Measurements from ENCODE around the gene MRTFA. TPM values are rescaled to one million over a fixed set of nuclear protein-coding genes. Genes with fewer than 3 reads are reported as not detected.
"Not testable (repeated sequence)": the region's sequence is repeated elsewhere in the genome, so short reads cannot be mapped to it uniquely, and the experiment has no call there.

MRTFA gene
- total RNA-seq, 1 donor from 2014 or later: 11.3 TPM

DNA sequence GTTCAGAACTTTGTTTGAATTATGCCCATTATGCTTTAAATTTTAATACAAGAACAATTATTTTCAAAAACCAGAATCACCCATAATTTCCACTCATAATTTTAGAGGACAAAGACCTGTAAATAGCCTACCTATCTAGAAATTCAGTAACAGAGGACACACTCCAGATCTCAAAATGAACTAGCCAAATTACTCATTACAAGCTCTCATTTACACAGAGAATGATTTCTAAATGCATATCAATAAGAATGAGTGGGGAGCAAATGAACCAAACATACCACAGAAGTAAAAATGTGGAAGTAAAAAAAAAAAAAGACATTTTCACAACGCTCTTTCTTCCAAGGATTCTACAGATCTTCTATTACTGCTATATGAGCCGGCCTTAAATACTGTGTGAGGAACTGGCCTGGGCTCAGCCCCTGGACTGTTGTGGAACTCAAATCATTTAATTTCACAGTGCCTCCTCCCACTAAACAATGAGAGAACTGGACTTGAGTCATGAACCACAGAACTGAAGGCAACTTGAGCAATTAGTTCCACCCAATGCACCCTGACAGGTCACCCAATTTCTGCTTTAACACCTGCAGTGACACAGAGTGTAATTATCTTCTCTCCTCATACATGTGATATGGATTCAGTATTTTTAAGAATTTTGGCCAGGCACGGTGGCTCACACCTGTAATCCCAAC, 8.0 kb downstream of the MRTFA start:
- H3K27me3 ChIP-seq: no peaks in the 10 kb centered on the region
- H4K20me1 ChIP-seq (ENCODE audit: low read depth): peaks cover 68% of the 10 kb centered on the region
- H3K4me3 Mint-ChIP-seq: no peak overlapping the region
- H2AFZ ChIP-seq (replicated peaks): no peak overlapping the region
- no peak overlapping the region for H3K27ac Mint-ChIP-seq
- H3K4me1 ChIP-seq: no peaks in the 10 kb centered on the region
- H3K36me3 ChIP-seq: no peaks in the 10 kb centered on the region
- no peak overlapping the region for H3K27ac ChIP-seq
- DNase-seq (ENCODE audit: low spot score): no peak
- H3K4me1 Mint-ChIP-seq: peaks cover 18% of the 10 kb centered on the region
- no peak overlapping the region for H3K9ac ChIP-seq
- peaks cover 10% of the 10 kb centered on the region for H3K36me3 Mint-ChIP-seq
- TF ChIP-seq EZH2 (IDR thresholded peaks at IDR 0.05) (no peak), EZH2phosphoT487 (IDR thresholded peaks at IDR 0.05) (no peak), CTCF (IDR thresholded peaks at IDR 0.05) (no peak)
- H3K9me3 ChIP-seq (ENCODE audit: low read depth): no peaks in the 10 kb centered on the region
- peaks cover 2% of the 10 kb centered on the region for H3K27me3 Mint-ChIP-seq (ENCODE audit: insufficient read depth, low read depth)
- no peak overlapping the region for H3K4me2 ChIP-seq
- H3F3A ChIP-seq (ENCODE audit: low read depth): no peaks in the 10 kb centered on the region
- no peak overlapping the region for H3K4me3 ChIP-seq
- H3K79me2 ChIP-seq (ENCODE audit: low read depth): peaks cover 98% of the 10 kb centered on the region
- peaks cover 4% of the 10 kb centered on the region for H3K9me3 Mint-ChIP-seq

DNA sequence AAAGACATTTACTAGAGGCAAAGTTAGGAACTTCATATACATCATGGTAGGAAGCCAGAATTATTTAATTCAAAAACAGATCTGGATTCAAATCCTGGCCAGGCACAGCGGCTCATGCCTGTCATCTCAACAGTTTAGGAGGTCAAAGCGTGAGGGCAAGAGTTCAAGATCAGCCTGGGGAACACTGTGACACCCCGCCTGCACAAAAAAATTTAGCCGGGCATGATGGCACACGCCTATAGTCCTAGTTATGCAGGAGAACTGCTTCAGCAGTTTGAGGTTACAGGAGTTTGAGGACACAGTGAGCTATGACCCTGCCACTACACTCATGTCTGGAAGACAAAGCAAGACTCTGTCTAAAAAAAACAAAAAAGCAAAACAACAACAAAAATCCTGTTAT, 8.9 kb downstream of the MRTFA start:
- H3K4me2 ChIP-seq: no peak overlapping the region
- H3K4me1 ChIP-seq: no peaks in the 10 kb centered on the region
- peaks cover 15% of the 10 kb centered on the region for H3K4me1 Mint-ChIP-seq
- no peak overlapping the region for H3K4me3 Mint-ChIP-seq
- H3K27ac Mint-ChIP-seq: no peak overlapping the region
- peaks cover 67% of the 10 kb centered on the region for H4K20me1 ChIP-seq (ENCODE audit: low read depth)
- H3K79me2 ChIP-seq (ENCODE audit: low read depth): peaks cover 98% of the 10 kb centered on the region
- peaks cover 9% of the 10 kb centered on the region for H3K9me3 Mint-ChIP-seq
- H3K27ac ChIP-seq: no peak overlapping the region
- DNase-seq (ENCODE audit: low spot score): no peak
- peaks cover 11% of the 10 kb centered on the region for H3K36me3 Mint-ChIP-seq
- H3K9me3 ChIP-seq (ENCODE audit: low read depth): no peaks in the 10 kb centered on the region
- TF ChIP-seq EZH2 (IDR thresholded peaks at IDR 0.05) (no peak), EZH2phosphoT487 (IDR thresholded peaks at IDR 0.05) (no peak)
- no peak overlapping the region for H2AFZ ChIP-seq (replicated peaks)
- H3K4me3 ChIP-seq: no peak overlapping the region
- no peaks in the 10 kb centered on the region for H3K36me3 ChIP-seq
- H3K9ac ChIP-seq: no peak overlapping the region
- no peaks in the 10 kb centered on the region for H3K27me3 ChIP-seq
- no peaks in the 10 kb centered on the region for H3F3A ChIP-seq (ENCODE audit: low read depth)
- H3K27me3 Mint-ChIP-seq (ENCODE audit: insufficient read depth, low read depth): peaks cover 2% of the 10 kb centered on the region

GRCh38 chr22:40626851-40627250, 9.7 kb downstream of the MRTFA start:
- H3K36me3 Mint-ChIP-seq: peaks cover 13% of the 10 kb centered on the region
- H3K4me2 ChIP-seq: no peak overlapping the region
- no peaks in the 10 kb centered on the region for H3K36me3 ChIP-seq
- peaks cover 98% of the 10 kb centered on the region for H3K79me2 ChIP-seq (ENCODE audit: low read depth)
- H3K27me3 Mint-ChIP-seq (ENCODE audit: insufficient read depth, low read depth): peaks cover 2% of the 10 kb centered on the region
- H3K9ac ChIP-seq: no peak overlapping the region
- H3K27ac ChIP-seq: no peak overlapping the region
- no peaks in the 10 kb centered on the region for H3K27me3 ChIP-seq
- no peak overlapping the region for H3K27ac Mint-ChIP-seq
- H3K9me3 ChIP-seq (ENCODE audit: low read depth): no peaks in the 10 kb centered on the region
- no peaks in the 10 kb centered on the region for H3F3A ChIP-seq (ENCODE audit: low read depth)
- H3K4me3 Mint-ChIP-seq: no peak overlapping the region
- H3K4me1 Mint-ChIP-seq: peaks cover 12% of the 10 kb centered on the region
- H3K4me1 ChIP-seq: no peaks in the 10 kb centered on the region
- no peak for DNase-seq (ENCODE audit: low spot score)
- no peak overlapping the region for H2AFZ ChIP-seq (replicated peaks)
- TF ChIP-seq EZH2 (IDR thresholded peaks at IDR 0.05) (no peak), CTCF (IDR thresholded peaks at IDR 0.05) (no peak), EZH2phosphoT487 (IDR thresholded peaks at IDR 0.05) (no peak)
- H3K4me3 ChIP-seq: no peak overlapping the region
- H3K9me3 Mint-ChIP-seq: peaks cover 11% of the 10 kb centered on the region
- H4K20me1 ChIP-seq (ENCODE audit: low read depth): peaks cover 60% of the 10 kb centered on the region

- H3K9ac ChIP-seq; H3K27me3 Mint-ChIP-seq (ENCODE audit: insufficient read depth, low read depth); H3K4me3 Mint-ChIP-seq; H3K4me2 ChIP-seq; H3K27ac Mint-ChIP-seq; H3K4me1 Mint-ChIP-seq; H3K27me3 ChIP-seq; H3K36me3 ChIP-seq; H2AFZ ChIP-seq (replicated peaks); H3K9me3 ChIP-seq (ENCODE audit: low read depth); H3K27ac ChIP-seq; H3F3A ChIP-seq (ENCODE audit: low read depth); DNase-seq (ENCODE audit: low spot score); H3K4me1 ChIP-seq; H3K4me3 ChIP-seq: not testable (repeated sequence)
- peaks cover 15% of the 10 kb centered on the region for H3K9me3 Mint-ChIP-seq
- peaks cover 16% of the 10 kb centered on the region for H3K36me3 Mint-ChIP-seq
- peaks cover 98% of the 10 kb centered on the region for H3K79me2 ChIP-seq (ENCODE audit: low read depth)
- peaks cover 52% of the 10 kb centered on the region for H4K20me1 ChIP-seq (ENCODE audit: low read depth)
These were observed 10.7 kb downstream of the MRTFA start for GRCh38 chr22:40625794-40626193.

DNA sequence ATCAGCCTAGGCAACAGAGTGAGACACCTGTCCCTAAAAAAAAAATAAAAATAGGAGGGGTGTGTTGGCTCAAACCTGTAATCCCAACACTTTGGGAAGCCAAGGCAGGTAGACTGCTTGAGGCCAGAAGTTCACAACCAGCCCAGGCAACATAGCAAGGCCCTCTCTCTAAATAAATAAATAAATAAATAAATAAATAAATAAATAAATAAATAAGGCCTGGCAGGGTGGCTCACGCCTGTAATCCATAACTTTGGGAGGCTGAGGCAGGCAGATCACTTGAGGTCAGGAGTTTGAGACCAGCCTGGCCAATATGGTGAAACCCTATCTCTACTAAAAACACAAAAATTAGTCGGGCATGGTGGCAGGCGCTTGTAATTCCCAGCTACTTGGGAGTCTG, 11.2 kb downstream of the MRTFA start:
- not testable (repeated sequence) for H3K4me3 ChIP-seq; H3K4me3 Mint-ChIP-seq; H3K9me3 ChIP-seq (ENCODE audit: low read depth); H3K27ac Mint-ChIP-seq; H3K9ac ChIP-seq; H3F3A ChIP-seq (ENCODE audit: low read depth); H3K36me3 ChIP-seq; H3K4me1 ChIP-seq; H3K4me1 Mint-ChIP-seq; H2AFZ ChIP-seq (replicated peaks); H3K27me3 ChIP-seq; H3K4me2 ChIP-seq; H3K27me3 Mint-ChIP-seq (ENCODE audit: insufficient read depth, low read depth); DNase-seq (ENCODE audit: low spot score); H3K27ac ChIP-seq
- H3K79me2 ChIP-seq (ENCODE audit: low read depth): peaks cover 98% of the 10 kb centered on the region
- H4K20me1 ChIP-seq (ENCODE audit: low read depth): peaks cover 47% of the 10 kb centered on the region
- H3K9me3 Mint-ChIP-seq: peaks cover 20% of the 10 kb centered on the region
- H3K36me3 Mint-ChIP-seq: peaks cover 20% of the 10 kb centered on the region
